ENCODE measurements around the gene PPARG. TPM values are rescaled to one million over a fixed set of nuclear protein-coding genes. Genes with fewer than 3 reads are reported as not detected.

The PPARG gene
- total and polyA plus RNA-seq, 12 donors = 3.1 to 21.9 (median 6.8) TPM

GRCh38 chr3:12323237-12323636 lies 34.4 kb downstream of the PPARG start:
- intact Hi-C loops (cut with DNase I) = no loop called here
- WGBS, 4 donors = 53 to 59% (median 54%) methylated on average over 2 of the region's 2 CpGs
- H3K27ac ChIP-seq = no peak overlapping the region
- no peak overlapping the region for H3K4me3 ChIP-seq
- DNase-seq = no peak
- H3K4me1 ChIP-seq (replicated peaks in 1 of 2) = no peaks in the 10 kb centered on the region
- H3K36me3 ChIP-seq (replicated peaks in 1 of 2) = no peaks in the 10 kb centered on the region
- H3K27me3 ChIP-seq = no peaks in the 10 kb centered on the region
- H3K9me3 ChIP-seq (replicated peaks in 1 of 3) = no peaks in the 10 kb centered on the region
- TF ChIP-seq CTCF (IDR thresholded peaks at IDR 0.05) (no peak), POLR2A (IDR thresholded peaks at IDR 0.05) (no peak)

- intact Hi-C loops (cut with DNase I) = no loop called here
Observed at GRCh38 chr3:12325586-12326515, 37.0 kb downstream of the PPARG start.

GRCh38 chr3:12327021-12327420 lies 38.2 kb downstream of the PPARG start:
- H3K4me3 ChIP-seq = no peak overlapping the region
- TF ChIP-seq POLR2A (IDR thresholded peaks at IDR 0.05) (no peak), CTCF (IDR thresholded peaks at IDR 0.05) (no peak)
- 66 to 72% (median 71%) methylated on average over 5 of the region's 5 CpGs for WGBS, 4 donors
- intact Hi-C loops (cut with DNase I) = no loop called here
- no peak overlapping the region for H3K27ac ChIP-seq
- no peaks in the 10 kb centered on the region for H3K27me3 ChIP-seq
- no peaks in the 10 kb centered on the region for H3K36me3 ChIP-seq (replicated peaks in 1 of 2)
- no peak for DNase-seq
- H3K9me3 ChIP-seq (replicated peaks in 1 of 3) = no peaks in the 10 kb centered on the region
- H3K4me1 ChIP-seq (replicated peaks in 1 of 2) = no peaks in the 10 kb centered on the region

More at GRCh38 chr3:12325586-12326515, 37.0 kb downstream of the PPARG start:
- TF ChIP-seq CTCF (IDR thresholded peaks at IDR 0.05) = no peak
- TF ChIP-seq POLR2A (IDR thresholded peaks at IDR 0.05) = no peak
- Histone ChIP-seq H3K36me3 (replicated peaks in 1 of 2) (no peaks in the 10 kb centered on the region), H3K4me3 (no peak overlapping the region), H3K4me1 (replicated peaks in 1 of 2) (no peaks in the 10 kb centered on the region), H3K27me3 (no peaks in the 10 kb centered on the region), H3K9me3 (replicated peaks in 1 of 3) (no peaks in the 10 kb centered on the region), H3K27ac (no peak overlapping the region)
- no peak for DNase-seq
- 62 to 70% (median 66%) methylated on average over 4 of the region's 4 CpGs for WGBS, 4 donors

- Histone ChIP-seq H3K27ac (no peak overlapping the region), H3K36me3 (replicated peaks in 1 of 2) (no peaks in the 10 kb centered on the region), H3K9me3 (replicated peaks in 1 of 3) (no peaks in the 10 kb centered on the region), H3K27me3 (no peaks in the 10 kb centered on the region), H3K4me3 (no peak overlapping the region), H3K4me1 (replicated peaks in 1 of 2) (no peaks in the 10 kb centered on the region)
- 55 to 76% (median 74%) methylated on average over 7 to 8 of the region's 8 CpGs for WGBS, 4 donors
- no peak for TF ChIP-seq CTCF (IDR thresholded peaks at IDR 0.05)
- no peak for DNase-seq
- intact Hi-C loops (cut with DNase I) = no loop called here
Observed at GRCh38 chr3:12328132-12328836, 39.4 kb downstream of the PPARG start.
